GM13977 (cell line): Measurements from ENCODE around the gene ZFHX3.

ENCODE experiments used
- DNase-seq: peaks from one replicate; pipeline ENCODE4 v3.0.0; 2012; ENCODE audit warnings: low spot score
- CTCF ChIP-seq: IDR thresholded peaks from 2 replicates; pipeline ENCODE4 v1.5.1; 2012; ENCODE audit warnings: mild to moderate bottlenecking, control low read depth; ENCODE audit not compliant: insufficient read depth; ENCODE audit errors: extremely low read depth, missing control alignments
- in situ Hi-C: fragments of 300-500 bp; cut with MboI; formaldehyde crosslinking; loops from one replicate; pipeline ENCODE4 v1.12.0; 2022; ENCODE audit warnings: low sequenced_read_pairs, low pct_unique_long_range_greater_than_20kb, mixed read lengths, inconsistent platforms; ENCODE audit not compliant: unreplicated experiment

Gene ZFHX3

GRCh38 chr16:72783716-72784318 lies 264.1 kb downstream of the ZFHX3 start:
- in situ Hi-C loops = no loop called here
- DNase-seq = no peak
- no peak for TF ChIP-seq CTCF

- TF ChIP-seq CTCF = no peak
- in situ Hi-C loops = no loop called here
- no peak for DNase-seq
Measured at GRCh38 chr16:72769876-72770275, 278.1 kb downstream of the ZFHX3 start.

- in situ Hi-C loops = no loop called here
- TF ChIP-seq CTCF = no peak
- DNase-seq = no peak
Measured at GRCh38 chr16:72768591-72768990, 279.3 kb downstream of the ZFHX3 start.

- no peak for DNase-seq
- in situ Hi-C loops = no loop called here
- no peak for TF ChIP-seq CTCF
Measured at GRCh38 chr16:72766506-72766905, 281.4 kb downstream of the ZFHX3 start.

GRCh38 chr16:72764015-72764654 lies 283.8 kb downstream of the ZFHX3 start:
- DNase-seq = no peak
- TF ChIP-seq CTCF = no peak
- in situ Hi-C loops = no loop called here

GRCh38 chr16:72760581-72760980 lies 287.3 kb downstream of the ZFHX3 start:
- no peak for TF ChIP-seq CTCF
- DNase-seq = no peak
- in situ Hi-C loops = no loop called here

GRCh38 chr16:72753881-72754280 lies 294.0 kb downstream of the ZFHX3 start:
- TF ChIP-seq CTCF = no peak
- in situ Hi-C loops = no loop called here
- no peak for DNase-seq
